GM12874 (cell line): ENCODE data around the gene ZNF8.

Experiments used
- CTCF ChIP-seq: IDR thresholded peaks from 2 replicates; pipeline ENCODE4 v1.5.1; 2011; ENCODE audit warnings: low read depth, mild to moderate bottlenecking, control low read depth, low read length, moderate library complexity; ENCODE audit not compliant: insufficient read depth

Gene ZNF8

DNA sequence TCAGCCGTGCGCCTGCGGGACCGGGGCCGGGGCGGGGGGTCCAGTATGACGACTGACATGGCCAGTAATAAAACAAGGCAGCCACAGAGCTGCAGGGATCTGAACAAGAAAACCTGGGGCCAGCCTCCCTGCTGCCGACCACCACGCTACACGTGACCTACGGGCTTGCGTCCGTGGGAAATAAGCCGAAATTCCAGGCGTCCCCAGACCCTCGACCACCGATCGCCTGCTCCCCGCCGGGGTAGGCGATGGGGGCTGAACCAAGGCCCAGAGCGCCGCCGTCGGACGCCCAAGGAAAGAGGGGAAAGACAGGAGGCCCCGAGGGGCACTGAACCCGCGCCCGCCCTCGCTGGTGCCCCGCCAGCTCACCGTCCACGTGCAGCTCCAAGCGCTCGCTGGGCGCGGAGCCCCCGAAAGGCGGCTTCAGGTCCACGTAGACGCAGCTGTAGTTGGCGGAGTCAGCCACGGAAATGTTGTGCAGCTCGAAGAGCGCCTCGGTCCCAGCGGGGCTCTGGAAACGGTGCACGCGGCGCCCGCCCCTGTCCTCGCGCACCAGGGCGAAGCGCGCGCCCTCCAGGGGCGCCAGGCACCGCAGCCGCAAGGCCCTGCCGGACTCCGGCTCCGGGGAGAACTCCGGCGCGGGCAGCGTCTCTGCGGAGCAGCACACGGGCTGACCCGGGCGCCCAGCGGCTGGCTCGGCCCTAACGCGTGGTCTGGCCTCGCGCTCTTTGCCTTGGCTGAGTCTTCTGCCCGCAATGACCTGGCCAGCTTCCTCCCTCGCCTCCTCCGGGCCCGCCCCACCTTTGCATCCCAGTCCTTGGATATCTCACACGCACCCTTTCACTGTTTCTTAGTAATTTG, 71.5 kb downstream of the ZNF8 start:
- no peak for TF ChIP-seq CTCF

DNA sequence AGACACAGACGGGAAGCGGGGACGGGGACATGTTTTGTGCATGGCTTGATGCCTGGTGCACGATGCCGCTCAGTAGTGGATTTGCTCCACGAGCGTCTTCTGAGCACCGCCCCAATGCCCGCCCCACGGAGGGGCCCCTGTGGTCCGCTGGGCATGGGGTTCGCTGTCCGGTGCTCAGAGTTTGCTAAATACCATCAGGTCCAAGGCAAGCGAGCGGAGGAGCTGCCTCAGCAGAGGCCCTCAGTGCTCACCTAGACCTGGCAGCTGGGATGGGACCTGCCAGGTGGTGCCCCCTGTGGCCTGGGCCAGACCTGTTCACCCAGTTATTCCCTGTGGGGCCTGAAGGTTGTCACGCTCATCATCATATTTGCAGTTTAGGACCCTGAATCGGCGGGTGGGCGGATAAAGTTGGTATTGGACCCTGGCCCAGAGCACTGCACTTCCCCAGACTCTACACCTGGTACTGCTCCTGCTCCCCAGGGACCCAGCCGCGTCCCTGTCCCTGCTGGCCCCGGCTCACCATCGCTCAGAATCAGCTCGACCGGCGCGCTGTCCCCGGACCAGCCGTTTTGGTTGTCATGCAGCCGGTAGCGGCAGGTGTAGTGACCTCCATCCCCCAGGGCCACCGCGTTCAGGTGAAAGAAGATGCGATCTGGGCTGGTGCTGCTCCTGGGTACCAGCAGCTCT, 72.3 kb downstream of the ZNF8 start:
- TF ChIP-seq CTCF = no peak

DNA sequence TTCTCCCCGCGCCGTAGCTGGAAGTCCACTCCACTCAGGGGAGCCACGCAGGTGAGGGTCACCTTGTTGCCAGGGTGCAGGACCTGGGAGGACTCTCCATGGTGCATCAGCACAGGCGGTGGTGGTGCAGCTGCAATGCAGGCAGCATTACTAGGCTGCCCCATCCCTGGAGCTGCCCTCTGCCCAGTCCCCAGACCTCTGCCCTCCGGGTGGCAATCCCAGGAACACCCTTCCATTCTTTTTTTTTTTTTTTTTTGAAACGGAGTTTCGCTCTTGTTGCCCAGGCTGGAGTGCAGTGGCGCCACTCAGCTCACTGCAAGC, 72.8 kb downstream of the ZNF8 start:
- TF ChIP-seq CTCF = no peak

DNA sequence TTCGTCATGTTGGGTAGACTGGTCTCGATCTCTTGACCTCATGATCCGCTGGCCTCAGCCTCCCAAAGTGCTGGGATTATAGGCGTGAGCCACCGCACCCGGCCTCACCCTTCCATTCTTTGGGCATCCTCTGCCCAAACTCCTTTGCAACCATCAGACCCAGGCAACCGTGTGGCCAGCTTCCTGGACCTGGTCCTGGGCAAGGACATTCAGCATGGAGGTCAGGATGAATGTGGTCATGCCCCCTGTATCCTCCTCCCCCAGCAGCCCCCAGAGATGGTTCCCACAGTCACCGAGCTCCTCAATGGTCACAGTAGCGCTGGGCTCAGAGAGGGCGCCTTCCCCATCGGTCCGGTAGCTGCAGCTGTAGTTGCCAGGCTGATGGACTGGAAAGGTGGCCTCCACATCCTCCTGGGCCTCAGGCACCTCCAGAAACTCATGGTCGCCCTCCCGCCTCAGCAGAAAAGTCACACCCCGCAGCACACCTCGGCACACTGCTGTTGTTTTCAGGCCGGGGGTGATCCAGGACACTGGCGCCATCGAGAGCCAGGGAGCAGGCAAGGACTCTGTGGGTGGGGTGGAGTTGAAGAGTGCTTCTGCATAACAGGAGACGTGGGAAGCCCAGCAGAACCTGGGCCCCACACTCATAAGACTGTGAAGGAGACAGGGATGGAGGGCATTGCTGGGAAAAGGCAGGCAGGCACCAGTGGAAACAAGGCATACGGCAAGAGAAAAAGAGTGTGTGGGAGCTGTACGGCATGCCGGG, 73.4 kb downstream of the ZNF8 start:
- no peak for TF ChIP-seq CTCF
